HG03097 (cell line): Measurements from ENCODE around the gene SLC9A5.
A peak's percentile ranks its signal among the peaks of the same experiment; 100 is the strongest.

Experiments used
- ATAC-seq: cut with Tn5 transposase; IDR thresholded peaks from one replicate; pipeline ENCODE4 v1.9.1; 2021; ENCODE audit not compliant: unreplicated experiment, low FRiP score

SLC9A5 gene

DNA sequence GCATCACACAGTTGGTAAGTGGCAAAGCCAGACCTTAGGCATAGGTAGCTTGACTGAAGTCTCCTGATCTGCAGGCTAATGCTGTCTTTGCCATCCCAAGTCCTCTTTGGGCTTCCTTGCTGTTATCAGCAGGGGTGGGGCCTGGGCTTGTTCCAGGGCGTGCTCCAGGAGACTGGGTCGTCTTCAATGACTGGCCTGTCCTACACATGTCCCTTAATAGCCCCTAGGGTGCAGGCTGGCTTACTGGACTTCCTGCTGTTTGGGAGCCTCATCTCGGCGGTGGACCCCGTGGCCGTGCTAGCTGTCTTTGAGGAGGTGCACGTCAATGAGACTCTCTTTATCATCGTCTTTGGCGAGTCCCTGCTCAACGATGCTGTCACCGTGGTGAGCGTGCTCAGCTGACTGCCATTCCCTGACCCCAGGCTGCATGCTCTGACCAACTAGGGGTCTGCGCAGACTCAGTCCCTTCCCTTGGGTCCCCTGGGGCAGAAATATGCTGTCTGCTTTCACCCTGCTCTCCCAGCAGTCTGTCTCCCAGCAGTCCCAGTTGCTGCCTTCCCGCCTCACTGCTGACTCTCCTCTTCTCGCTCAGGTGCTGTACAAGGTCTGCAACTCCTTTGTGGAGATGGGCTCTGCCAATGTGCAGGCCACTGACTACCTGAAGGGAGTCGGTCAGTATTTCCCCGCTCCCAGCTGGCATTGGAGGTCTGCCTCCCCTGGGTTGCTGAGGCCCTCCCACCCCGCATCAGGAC, 6.2 kb downstream of the SLC9A5 start:
- no peak for ATAC-seq

GRCh38 chr16:67255553-67256221, 6.9 kb downstream of the SLC9A5 start:
- no peak for ATAC-seq

GRCh38 chr16:67256701-67257230, 8.0 kb downstream of the SLC9A5 start:
- no peak for ATAC-seq

DNA sequence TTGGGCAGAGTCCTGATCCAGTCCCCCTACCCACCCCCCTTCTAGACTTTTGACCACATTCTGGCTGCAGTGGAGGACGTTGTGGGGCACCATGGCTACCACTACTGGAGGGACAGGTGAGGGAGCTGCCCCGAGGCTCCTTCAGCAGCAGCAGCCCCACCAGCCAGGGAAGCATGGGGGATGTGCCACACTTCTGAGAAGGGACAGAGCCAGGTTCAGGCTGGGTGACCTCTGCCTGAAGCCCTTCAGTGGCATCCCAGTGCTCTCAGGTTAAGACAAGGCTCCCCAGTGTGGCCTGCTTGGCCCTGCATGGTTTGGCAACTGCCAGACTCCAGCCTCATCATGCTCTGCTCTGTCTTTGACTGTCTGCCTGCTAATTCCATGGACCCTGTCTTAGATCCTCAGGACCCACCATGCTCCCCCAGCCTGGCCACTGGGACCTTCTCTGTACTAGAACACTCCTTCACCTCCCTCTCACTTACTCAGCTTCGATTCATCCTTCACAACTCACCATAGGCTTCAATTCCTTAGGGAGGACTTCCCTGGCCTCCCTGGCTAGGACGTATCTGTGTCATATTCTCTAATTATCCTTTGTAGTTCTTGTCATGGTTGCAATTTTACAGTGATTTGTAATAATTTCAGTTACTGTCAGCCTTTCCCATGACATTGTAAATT, 8.8 kb downstream of the SLC9A5 start:
- ATAC-seq, result no peak

DNA sequence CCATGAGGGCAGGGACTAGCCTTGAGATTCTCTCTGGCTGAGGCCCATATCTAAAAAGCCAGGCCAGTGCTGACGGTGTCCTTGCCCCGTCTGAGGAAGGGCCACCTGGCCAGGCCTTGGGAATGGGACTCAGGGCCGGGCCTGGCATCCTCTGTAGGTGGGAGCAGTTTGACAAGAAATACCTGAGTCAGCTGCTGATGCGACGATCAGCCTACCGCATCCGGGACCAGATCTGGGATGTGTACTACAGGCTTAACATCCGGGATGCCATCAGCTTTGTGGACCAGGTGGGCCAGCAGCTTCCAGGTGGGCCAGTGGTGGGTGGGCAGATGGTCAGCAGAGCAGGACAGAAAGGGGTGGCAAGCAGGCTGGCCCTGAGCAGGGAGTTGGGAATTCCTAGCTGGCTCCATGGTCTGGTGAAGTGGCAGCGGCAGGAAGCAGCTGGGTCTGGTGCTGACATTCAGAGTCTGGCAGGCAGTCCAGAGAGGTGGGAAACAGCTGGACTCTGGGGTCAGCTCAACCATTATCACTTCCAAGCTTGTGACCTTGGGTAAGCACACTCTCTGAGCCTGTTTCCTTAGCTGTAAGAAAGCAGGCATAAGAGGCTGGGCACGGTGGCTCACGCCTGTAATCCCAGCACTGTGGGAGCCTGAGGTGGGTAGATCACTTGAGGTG, 9.5 kb downstream of the SLC9A5 start:
- ATAC-seq, result no peak

- no peak for ATAC-seq
Observed at GRCh38 chr16:67259705-67260104, 10.9 kb downstream of the SLC9A5 start.

DNA sequence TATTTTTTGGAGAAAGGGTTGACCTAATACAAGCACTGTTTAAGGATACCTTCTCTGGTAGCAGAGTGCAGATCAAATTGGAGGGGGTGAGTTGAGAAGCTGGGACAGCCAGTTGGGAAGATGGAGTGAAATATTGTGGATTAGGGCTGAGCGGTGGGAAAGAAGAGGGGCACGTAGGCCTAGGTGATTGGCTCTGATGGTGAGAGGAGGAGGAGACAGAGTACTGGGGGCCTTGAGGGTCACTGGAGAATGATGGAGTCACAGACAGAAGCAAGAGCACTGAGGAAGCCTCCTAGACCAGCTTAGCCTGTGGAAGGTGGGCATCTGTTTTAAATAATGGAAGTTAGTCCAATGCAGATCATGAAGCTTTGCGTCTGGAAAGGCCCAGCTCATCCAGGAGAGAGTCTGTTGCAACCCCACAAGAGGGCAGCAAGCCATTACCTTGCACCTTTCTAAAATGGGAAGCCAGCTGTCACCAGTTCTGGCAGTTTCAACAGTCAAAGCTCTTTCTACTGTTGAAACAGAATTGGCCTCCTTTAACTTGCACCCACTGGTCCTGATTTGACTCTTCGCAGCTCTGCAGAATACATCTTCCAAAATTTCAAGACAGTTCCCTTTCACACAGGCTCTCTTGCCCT, 11.8 kb downstream of the SLC9A5 start:
- ATAC-seq, result no peak

DNA sequence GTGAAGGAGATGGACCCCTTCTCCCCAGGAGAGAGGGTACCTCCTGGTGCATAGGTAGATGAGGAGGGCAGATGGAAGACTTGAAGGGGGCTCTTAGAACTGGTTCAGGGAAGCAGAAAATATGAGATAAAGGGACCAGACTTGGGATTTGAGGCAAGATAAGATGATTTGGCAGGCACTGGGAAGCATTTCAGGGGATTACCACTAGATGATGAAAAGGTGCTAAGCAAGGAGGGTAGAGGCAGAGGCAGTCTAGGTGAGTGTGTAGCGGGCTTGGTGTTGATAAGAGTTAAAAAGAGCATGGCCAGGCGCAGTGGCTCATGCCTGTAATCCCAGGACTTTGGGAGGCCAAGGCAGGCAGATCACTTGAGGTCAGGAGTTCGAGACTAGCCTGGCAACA, 14.4 kb downstream of the SLC9A5 start:
- ATAC-seq, result no peak

DNA sequence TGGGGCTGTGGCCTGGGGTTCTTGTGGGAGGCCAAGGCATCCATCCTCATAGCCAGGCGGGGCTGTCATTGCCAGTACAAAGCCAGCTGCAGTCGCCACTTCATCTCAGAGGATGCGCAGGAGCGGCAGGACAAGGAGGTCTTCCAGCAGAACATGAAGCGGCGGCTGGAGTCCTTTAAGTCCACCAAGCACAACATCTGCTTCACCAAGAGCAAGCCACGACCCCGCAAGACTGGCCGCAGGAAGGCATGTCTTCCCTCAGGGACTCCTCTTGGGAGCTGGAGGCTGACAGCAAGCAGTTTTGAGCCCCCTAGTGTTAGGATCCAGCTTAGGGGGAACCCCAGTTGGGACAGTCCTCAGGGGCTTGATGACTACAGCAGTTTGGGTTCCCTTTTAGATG, 15.5 kb downstream of the SLC9A5 start:
- no peak for ATAC-seq

GRCh38 chr16:67264866-67265265, 16.1 kb downstream of the SLC9A5 start:
- ATAC-seq, result no peak

DNA sequence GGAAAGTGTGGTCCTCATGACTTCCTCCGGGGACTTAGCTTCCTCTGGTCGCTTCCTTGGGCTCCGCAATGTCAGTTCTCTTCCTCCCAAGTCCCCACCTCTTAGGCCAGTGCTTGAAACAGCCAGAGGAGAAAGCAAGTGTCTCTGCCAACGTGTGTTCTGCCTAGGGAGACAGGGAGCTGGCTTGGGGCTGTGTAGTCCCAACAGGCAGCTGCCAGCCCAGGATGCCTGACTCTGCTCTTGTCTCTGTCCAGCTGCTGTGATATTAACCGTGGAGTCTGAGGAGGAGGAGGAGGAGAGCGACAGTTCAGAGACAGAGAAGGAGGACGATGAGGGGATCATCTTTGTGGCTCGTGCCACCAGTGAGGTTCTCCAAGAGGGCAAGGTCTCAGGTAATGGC, 17.1 kb downstream of the SLC9A5 start:
- no peak for ATAC-seq

- ATAC-seq, result no peak
Observed at GRCh38 chr16:67268136-67268579, 19.4 kb downstream of the SLC9A5 start.

- ATAC-seq, result no peak
Observed at GRCh38 chr16:67269766-67270165, 21.0 kb downstream of the SLC9A5 start.

DNA sequence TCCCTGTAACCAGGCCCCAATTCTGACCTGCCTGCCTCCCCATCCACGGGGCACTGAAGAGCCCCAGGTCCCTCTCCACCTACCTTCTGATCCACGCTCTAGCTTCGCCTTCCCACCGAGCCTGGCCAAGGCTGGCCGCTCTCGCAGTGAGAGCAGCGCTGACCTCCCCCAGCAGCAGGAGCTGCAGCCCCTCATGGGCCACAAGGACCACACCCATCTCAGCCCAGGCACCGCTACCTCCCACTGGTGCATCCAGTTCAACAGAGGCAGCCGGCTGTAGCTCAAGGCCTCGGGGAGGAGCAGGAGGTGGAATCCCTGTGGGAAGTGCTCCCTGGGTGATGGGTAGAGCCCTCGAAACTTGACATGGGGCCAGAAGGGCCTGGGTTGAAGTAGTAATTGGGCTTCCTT, 22.2 kb downstream of the SLC9A5 start:
- no peak for ATAC-seq

DNA sequence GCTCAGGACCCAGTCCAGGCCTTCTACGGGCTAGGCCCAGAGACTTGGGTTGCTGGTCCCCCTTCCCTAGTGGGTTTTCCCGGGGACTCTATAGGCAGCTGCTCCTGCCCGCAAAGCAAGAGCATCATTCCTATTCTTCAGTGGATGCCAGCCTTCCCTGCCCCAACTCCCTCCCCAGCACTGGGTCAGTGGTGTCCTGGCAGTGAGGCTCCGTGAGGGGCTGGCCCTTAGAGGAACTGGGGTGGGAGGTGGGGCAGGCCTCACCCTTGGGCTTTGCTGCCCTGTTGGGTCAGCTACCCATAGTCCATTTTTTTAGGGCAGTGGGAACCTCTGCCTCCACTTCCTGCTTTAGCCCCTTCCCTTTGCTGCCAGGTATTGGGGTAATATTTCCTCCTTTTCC, 22.7 kb downstream of the SLC9A5 start:
- ATAC-seq, result no peak

GRCh38 chr16:67275321-67275720, 26.5 kb downstream of the SLC9A5 start:
- no peak for ATAC-seq

- no peak for ATAC-seq
Observed at GRCh38 chr16:67277294-67277998, 28.7 kb downstream of the SLC9A5 start.

DNA sequence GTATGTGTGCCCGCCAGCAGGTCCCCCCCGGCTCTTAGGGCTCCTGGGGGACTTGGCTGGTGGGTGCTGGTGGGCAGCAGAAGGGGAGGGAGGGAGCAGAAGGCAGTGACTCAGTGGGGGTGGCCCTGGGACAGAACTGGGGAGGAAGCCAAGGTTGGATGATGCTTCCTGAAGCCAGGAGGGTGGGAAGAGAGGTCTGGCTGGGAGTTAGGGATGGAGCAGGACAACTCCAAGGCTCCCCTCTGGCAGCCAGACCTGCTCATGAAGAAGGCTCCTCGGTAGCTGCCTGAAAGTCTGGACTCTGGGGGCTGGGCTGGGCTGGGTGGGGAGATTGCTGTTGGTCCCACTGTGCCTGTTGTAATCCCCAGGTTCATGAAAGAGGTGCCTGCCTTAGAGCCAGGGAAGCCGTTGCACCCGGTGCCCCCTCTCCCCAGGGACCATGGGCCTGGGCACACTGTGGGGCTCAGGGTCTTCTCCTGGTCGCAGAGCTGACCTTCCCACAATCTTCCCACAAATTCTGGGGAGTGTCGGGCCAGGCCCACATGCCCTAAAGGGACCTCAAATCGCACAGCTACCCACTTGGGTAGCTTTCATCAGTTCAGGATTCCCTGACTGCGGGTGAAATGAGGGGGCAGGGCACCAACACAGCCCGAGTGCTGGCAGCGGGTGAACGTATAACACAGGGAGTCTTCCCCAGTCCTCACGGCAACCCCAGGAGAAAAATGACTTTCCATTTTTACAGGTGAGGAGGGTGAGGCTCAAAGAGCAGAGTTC, 29.4 kb downstream of the SLC9A5 start:
- no peak for ATAC-seq

DNA sequence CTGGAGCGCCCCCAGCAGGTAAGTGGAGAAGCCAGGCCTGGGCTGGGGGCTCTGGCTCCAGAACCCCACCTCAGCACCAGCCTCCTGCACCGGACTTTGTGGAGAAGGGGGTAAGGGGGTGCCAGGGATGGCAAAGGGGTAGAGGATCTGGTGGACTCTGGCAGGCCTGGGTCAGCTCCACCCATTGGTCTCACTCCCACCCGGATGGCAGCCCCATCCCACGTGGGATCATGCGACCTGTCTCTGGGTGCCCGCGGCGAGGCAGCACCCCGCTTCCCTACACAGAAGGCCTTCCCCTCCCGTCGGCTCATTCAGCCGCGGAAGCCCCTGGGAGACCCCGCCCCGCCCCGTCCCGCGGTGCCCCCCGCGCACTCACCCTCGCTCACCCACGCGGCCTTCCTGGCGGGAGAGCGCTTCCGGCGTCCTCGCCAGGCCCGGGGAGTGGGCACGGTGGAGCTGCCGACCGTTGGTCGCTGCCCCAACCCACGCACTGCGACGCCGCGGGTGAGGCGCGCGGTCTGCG, 30.1 kb downstream of the SLC9A5 start:
- peak; percentile 27 for ATAC-seq
